GM12801 (cell line): ENCODE results near the gene MYO16.

Experiments used
- TF ChIP-seq, protein P1 (sequence below): IDR thresholded peaks from one replicate; pipeline ENCODE4 v1.5.1; 2011; ENCODE audit warnings: control low read depth; ENCODE audit not compliant: insufficient read length; ENCODE audit errors: extremely low read depth

MYO16 gene

DNA sequence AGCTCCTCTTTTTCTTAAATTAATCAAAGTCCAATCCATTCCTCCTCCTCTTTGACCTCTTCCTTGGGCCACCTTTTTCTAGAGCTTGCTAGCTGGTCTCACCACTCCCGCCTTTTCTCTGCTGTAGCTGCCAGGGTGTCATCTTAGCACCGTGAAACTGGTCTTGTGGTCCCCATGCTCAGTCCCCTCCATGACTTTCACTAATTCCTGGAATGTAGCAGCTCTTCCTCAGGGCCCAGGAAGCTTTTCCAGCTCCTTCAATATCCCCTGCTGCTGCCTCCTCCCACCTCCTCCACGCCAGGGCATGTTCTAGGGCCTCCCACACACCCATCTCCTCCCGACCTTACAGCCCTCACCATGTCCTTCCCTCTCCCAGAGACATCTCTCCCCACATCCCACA, 222.2 kb downstream of the MYO16 start:
- TF ChIP-seq, protein P1, sequence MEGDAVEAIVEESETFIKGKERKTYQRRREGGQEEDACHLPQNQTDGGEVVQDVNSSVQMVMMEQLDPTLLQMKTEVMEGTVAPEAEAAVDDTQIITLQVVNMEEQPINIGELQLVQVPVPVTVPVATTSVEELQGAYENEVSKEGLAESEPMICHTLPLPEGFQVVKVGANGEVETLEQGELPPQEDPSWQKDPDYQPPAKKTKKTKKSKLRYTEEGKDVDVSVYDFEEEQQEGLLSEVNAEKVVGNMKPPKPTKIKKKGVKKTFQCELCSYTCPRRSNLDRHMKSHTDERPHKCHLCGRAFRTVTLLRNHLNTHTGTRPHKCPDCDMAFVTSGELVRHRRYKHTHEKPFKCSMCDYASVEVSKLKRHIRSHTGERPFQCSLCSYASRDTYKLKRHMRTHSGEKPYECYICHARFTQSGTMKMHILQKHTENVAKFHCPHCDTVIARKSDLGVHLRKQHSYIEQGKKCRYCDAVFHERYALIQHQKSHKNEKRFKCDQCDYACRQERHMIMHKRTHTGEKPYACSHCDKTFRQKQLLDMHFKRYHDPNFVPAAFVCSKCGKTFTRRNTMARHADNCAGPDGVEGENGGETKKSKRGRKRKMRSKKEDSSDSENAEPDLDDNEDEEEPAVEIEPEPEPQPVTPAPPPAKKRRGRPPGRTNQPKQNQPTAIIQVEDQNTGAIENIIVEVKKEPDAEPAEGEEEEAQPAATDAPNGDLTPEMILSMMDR = no peak

DNA sequence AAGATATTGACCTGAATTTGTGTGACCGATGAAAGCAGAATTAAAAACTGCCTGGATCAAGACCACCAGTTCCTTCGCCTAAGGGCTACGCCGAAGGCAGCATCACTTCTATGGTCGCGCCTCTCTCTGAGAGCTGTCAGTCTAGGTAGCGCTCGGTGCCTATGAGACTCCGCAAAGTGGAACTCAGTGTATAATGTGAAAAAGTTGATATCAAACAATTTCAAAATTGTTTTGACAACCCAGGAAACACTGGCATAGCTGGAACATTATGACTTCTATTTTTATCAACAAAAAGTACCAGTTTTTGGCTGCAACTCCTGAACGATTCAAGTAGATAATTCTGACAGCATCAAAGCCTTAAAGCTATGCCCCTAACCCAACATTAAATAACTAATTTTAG, 223.6 kb downstream of the MYO16 start:
- TF ChIP-seq, protein P1 = no peak

DNA sequence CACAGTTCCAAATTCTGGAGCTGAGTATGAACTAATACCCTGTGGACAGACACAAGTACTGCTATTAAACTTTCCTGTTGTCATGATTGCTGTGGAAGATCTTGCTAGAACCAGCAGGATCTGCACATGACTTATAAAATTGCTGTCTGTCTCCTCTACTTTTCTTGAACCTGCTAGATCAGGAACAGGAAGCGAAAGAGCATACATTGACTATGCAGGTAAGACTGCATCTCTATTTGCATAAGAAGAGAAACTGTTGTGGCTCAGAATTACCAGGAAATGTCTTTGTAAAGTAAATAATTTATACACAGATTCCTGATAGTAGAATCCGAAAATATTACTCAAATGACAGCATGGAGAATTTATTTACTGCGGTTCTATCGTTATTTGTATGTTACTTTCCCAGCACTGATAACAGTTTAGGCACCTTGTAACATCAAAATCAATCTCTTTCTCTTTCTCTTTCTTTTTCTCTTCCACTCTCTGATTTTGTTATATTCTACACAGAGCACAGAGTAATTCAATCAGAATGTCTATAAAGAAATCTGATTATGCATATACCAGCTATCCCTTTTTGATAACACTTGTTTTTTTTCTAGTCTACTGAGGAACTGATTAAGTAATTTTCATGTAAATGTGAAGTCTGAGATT, 226.5 kb downstream of the MYO16 start:
- TF ChIP-seq, protein P1 = no peak

DNA sequence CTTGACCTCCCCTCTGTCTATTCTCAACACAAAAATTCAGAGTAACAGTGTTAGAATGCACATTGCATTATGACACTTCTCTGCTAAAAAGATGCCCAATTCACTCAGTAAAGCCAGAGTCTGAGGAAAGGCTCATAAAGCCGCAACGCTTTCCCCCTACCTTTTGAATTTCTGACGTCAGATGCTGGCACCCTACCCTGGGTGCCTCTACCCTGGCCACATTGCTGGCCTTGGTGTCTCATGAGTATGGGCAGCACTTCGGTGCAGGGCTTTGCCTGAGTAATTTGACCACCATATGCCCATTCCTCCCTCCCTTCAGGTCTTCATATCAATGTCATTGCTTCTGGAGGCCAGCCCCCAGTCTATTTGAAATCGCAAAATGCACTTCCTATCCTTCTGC, 229.3 kb downstream of the MYO16 start:
- TF ChIP-seq, protein P1 = no peak

DNA sequence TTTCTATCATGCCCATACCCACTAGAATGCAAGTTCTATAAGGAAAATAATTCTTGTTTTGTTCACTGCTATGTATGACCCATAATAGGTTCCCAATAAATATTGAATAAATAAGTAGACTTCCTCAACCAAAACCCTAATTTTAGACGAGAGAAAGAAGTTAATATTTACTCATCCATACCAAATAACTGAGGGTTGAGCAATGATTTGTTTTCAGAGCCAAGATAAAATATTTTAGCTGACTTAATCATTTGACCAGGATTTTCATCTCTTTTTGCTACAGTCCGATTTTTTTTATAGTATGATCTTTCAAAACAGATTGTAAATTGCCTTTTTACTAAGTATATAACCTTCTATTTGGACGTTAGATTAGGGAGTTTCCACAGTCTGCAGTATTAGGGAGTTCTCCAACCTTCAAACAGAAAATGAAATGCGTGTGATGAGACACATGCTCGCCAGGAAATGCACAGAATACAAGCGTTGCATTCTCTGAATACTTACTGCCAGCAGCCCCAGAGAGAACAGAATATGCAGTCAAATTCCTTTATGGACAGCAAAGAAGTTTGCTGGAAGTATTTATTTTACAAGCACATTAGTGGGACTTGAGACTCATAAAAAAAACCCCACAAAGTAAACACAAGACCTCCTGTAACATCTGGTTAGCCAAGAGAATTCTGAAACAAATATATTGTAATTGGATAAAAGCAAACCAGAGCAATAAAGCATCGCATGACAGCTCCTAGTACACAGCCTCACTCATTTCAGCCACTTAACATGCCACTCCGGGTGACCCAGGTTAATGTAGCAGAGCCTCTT, 230.0 kb downstream of the MYO16 start:
- TF ChIP-seq, protein P1 = no peak

DNA sequence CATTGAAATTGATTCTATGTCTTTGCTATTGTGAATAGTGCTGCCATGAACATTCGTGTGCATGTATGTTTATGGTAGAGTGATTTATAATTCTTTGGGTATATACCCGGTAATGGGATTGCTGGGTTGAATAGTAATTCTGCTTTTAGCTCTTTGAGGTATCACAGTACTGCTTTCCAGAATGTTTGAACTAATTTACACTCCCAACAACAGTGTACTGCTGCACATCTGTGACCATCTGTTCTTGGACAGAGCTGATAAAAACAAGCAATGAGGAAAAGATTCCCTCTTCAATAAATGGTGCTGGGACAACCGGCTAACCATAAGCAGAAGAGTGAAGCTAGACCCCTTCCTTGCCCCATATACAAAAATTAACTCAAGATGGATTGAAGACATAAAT, 231.0 kb downstream of the MYO16 start:
- TF ChIP-seq, protein P1 = no peak

DNA sequence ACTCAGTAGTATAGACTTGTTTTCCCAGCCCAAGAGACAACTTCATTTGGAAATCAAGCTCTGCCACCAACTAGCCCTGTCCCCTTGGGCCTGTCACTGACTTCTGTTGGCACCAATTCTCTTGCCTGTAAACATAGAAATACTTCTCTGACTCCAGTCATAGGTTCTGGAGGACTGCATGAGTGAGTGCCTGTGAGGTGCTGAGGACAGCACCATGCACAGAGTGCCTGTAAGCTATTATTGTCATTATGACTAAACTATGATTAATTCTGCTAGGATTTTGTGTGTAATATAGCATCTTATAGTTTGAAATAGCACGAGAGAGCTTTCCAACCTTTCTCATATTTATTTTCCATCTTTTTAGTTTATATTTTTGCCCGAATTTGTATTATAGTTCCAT, 247.9 kb downstream of the MYO16 start:
- TF ChIP-seq, protein P1 = no peak
